Astrocyte of the cerebellum (primary cell): ENCODE results near the gene ATP9A.

Experiments used
- DNase-seq: peaks from one replicate; pipeline ENCODE4 v3.0.0-alpha.2; 2011; ENCODE audit warnings: low read depth
- H3K4me3 ChIP-seq: 2 replicates; pipeline ENCODE4 v1.5.1; 2011; ENCODE audit warnings: mild to moderate bottlenecking, low read depth, low read length, moderate library complexity
- in situ Hi-C: cut with HindIII; loops from 2 replicates; pipeline ENCODE4 v1.10.0; 2017; ENCODE audit warnings: low sequenced_read_pairs
- TF ChIP-seq, protein P1 (sequence below): IDR thresholded peaks from 2 replicates; pipeline ENCODE4 v1.5.1; 2012; ENCODE audit warnings: low read length, low read depth, moderate library complexity, mild to moderate bottlenecking; ENCODE audit errors: missing control alignments

Gene ATP9A

DNA sequence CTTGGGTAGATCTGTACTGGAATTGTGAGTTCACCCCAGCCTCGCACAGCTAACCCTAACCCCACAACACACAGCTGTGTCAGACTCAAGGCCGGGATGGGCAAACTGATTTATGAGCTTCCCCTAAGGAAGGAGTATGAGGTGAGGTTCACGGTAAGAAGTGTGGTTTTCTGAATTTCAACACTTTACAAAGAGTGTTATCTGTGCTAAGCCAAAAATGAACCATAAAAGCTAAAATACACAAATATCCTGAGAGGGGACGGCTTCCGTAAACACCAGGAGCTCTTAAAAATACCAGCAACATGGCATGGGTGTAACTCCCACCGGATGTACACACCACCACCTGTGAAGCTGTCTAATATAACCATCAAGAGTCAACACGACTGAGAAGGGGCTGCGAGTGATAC is 101.2 kb downstream of the ATP9A start:
- DNase-seq: no peak
- TF ChIP-seq, protein P1, sequence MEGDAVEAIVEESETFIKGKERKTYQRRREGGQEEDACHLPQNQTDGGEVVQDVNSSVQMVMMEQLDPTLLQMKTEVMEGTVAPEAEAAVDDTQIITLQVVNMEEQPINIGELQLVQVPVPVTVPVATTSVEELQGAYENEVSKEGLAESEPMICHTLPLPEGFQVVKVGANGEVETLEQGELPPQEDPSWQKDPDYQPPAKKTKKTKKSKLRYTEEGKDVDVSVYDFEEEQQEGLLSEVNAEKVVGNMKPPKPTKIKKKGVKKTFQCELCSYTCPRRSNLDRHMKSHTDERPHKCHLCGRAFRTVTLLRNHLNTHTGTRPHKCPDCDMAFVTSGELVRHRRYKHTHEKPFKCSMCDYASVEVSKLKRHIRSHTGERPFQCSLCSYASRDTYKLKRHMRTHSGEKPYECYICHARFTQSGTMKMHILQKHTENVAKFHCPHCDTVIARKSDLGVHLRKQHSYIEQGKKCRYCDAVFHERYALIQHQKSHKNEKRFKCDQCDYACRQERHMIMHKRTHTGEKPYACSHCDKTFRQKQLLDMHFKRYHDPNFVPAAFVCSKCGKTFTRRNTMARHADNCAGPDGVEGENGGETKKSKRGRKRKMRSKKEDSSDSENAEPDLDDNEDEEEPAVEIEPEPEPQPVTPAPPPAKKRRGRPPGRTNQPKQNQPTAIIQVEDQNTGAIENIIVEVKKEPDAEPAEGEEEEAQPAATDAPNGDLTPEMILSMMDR: no peak
- in situ Hi-C loops: no loop called here
- H3K4me3 ChIP-seq: no peak overlapping the region

DNA sequence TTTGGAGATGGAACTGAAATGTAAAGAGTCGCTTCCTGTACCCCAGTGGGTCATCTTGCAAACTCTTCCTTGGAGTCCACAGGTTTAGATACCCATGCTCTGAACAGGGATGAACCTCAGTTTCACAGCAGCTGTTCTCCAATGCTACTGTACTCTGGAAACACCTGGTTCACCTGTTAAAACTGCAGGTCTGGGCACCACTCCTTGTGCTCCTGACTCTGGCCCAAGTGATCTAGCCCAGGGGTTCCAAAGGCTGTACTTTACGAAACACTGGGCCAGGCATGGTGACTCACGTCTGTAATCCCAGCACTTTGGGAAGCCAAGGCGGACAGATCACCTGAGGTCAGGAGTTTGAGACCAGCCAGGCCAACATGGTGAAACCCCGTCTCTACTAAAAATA is 102.1 kb downstream of the ATP9A start:
- no peak for DNase-seq
- in situ Hi-C loops: no loop called here
- TF ChIP-seq, protein P1: no peak
- no peak overlapping the region for H3K4me3 ChIP-seq

DNA sequence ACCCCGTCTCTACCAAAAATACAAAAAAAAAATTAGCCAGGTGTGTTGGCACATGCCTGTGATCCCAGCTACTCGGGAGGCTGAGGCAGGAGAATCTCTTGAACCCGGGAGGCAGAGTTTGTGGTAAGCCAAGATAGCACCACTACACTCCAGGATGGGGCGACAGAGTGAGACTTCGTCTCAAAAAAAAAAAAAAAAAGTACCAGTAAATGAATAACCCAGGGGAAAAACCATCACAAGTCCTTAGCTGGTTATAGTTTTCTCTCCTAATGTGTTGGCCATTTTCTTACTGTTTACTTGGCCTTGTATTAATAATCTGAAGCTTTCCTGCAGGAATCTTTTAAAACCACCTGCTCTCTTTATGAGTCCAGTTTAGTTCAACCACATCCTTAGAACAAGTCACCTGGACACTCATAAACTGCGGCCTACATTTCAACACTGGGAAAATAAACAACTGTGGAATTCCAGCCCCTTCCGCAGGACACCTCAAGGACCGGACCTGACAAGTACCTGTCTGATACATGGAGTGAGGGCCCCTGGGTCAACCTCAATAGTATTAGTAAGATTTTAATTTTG is 102.6 kb downstream of the ATP9A start:
- TF ChIP-seq, protein P1: no peak
- in situ Hi-C loops: no loop called here
- H3K4me3 ChIP-seq: no peak overlapping the region
- DNase-seq: no peak

DNA sequence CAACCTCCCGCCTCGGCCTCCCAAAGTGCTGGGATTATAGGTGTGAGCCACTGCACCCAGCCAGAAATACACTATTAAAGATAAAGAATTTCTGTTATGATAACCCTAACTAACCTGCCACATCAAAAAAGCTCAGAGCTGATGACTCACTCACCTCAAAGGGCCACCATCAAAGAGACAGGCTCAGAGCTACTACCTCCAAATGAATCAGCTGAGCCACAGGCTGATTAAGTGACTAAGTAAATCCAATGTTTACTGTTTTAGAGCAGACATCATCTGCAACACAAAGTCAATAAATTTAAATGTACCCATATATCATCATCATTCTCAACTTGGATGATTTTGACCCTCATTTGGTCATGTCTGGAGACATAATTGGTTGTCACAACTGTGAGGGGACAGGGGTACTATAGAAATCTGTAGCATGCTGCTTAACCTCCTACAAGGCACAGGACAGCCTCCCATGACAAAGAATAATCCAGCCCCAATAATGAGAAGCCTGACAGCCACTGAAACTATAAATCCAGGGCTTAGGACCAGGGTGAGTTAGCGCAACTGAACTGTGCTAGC is 106.5 kb downstream of the ATP9A start:
- DNase-seq: no peak
- H3K4me3 ChIP-seq: no peak overlapping the region
- in situ Hi-C loops: no loop called here
- TF ChIP-seq, protein P1: no peak

DNA sequence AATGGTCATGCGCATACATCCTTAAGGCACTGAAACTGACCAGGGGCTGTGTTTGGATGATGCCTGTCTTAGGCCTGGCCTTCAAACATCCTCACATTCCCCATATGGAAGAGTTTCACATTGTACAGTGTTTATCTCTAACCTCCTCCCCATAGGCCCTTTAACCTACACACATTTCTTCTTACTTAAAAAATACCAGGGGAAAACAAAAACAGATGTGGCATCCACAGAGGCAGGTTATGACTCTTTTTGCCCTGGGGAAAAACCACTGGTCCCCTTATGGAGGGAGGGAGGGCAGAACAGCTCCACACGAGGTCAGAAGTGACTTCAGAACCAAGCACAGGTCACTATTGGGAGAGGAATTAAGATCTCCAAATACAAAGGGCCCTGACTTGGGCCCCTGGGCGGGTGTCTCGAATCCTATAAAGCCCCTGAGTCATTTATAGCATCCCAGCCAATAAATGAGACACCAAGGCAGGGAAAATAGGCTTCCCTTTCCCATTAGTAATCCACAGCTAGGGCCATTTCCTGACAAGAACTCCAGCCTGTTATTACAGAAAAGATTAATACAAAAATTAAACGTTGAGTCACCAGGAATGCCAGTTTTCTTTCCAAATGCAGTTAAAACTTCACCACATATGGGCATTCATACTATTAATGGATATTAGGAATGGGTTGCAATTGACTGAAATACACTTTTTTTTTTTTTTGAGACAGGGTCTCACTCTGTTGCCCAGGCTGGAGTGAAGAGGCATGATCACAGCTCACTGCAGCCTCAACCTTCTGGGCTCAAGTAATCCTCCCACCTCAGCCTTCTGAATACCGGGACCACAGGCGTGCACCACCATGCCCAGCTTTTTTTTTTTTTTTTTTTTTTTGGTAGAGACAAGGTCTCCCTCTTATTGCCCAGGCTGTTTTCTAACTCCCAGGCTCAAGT is 107.2 kb downstream of the ATP9A start:
- in situ Hi-C loops: no loop called here
- DNase-seq: peak; percentile 68
- TF ChIP-seq, protein P1: no peak
- H3K4me3 ChIP-seq: no peak overlapping the region

DNA sequence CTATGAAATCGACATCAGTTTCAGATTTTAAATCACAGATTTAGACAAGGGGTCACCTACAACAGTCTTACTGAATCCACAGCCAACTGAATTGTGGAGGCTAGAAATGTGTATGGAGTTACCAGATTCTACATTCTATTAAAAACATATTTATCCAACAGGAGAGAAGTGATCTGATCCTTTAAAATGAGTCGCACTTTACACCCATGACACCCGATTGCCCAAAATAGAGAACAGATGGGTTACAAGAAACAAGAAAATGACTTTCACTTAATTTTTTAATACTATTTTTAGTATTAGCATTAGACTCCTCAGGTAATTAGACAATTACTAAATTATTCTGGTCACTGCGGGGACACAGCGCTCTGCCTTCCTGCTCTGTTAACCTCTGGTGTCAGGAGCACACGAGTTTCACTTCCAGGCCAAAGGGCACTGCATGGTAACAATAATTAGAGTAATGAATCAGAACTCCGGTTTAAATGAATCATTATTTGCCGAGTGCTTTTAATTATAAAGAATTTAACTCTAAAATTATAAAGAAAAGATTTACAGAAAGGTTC is 108.6 kb downstream of the ATP9A start:
- no peak overlapping the region for H3K4me3 ChIP-seq
- in situ Hi-C loops: no loop called here
- no peak for DNase-seq
- TF ChIP-seq, protein P1: no peak
